ENCODE data around the gene CALHM6. TPM values are rescaled to one million over a fixed set of nuclear protein-coding genes. Genes with fewer than 3 reads are reported as not detected.

CALHM6 gene
- total RNA-seq (2022; extraction: Qiagen RNA extraction; ENCODE audit: low read depth) = 0.34 TPM in 1 of 5 replicates, not detected in the others

GRCh38 chr6:116461331-116461931 lies at the start of gene CALHM6:
CALHM6 (plus strand) TSS chr6:116461375; CDS start chr6:116461930, 555 bp downstream.

GRCh38 chr6:116511424-116512110 lies 50.4 kb downstream of the CALHM6 start, which contains the start of gene CALHM5:
CALHM5 (plus strand) TSS chr6:116511639; CDS start chr6:116511697, 58 bp downstream.

Other genes starting within 250 kb of the CALHM6 start
- 2.7 to 3.5 TPM (median 3.2 TPM) in 5 replicates for gene TSPYL4, start 207.3 kb upstream of the CALHM6 start, total RNA-seq (2022; extraction: Qiagen RNA extraction; ENCODE audit: low read depth)
- gene TSPYL1, start 181.4 kb upstream of the CALHM6 start, total RNA-seq (2022; extraction: Qiagen RNA extraction; ENCODE audit: low read depth) = 25.3 to 29.6 TPM (median 28.3 TPM) in 5 replicates
- 11.1 to 15.3 TPM (median 14.7 TPM) in 5 replicates for gene DSE, start 90.4 kb upstream of the CALHM6 start, total RNA-seq (2022; extraction: Qiagen RNA extraction; ENCODE audit: low read depth)
- 0.02 to 0.10 TPM (median 0.05 TPM) in 5 replicates for gene CALHM5, start 50.3 kb downstream of the CALHM6 start, total RNA-seq (2022; extraction: Qiagen RNA extraction; ENCODE audit: low read depth)
- not detected in 5 replicates for gene TRAPPC3L, start 84.3 kb downstream of the CALHM6 start, total RNA-seq (2022; extraction: Qiagen RNA extraction; ENCODE audit: low read depth)
- not detected in 5 replicates for gene CALHM4, start 92.4 kb downstream of the CALHM6 start, total RNA-seq (2022; extraction: Qiagen RNA extraction; ENCODE audit: low read depth)
- gene RWDD1, start 110.1 kb downstream of the CALHM6 start, total RNA-seq (2022; extraction: Qiagen RNA extraction; ENCODE audit: low read depth) = 24.0 to 42.7 TPM (median 37.2 TPM) in 5 replicates
- 0.19 to 0.27 TPM (median 0.24 TPM) in 5 replicates for gene RSPH4A, start 155.1 kb downstream of the CALHM6 start, total RNA-seq (2022; extraction: Qiagen RNA extraction; ENCODE audit: low read depth)
- gene ZUP1, start 207.4 kb downstream of the CALHM6 start, total RNA-seq (2022; extraction: Qiagen RNA extraction; ENCODE audit: low read depth) = 6.4 to 8.0 TPM (median 7.7 TPM) in 5 replicates
- 0.46 to 1.9 TPM (median 1.7 TPM) in 5 replicates for gene KPNA5, start 219.8 kb downstream of the CALHM6 start, total RNA-seq (2022; extraction: Qiagen RNA extraction; ENCODE audit: low read depth)